ENCODE data around the gene GPX4.

GPX4 gene

DNA sequence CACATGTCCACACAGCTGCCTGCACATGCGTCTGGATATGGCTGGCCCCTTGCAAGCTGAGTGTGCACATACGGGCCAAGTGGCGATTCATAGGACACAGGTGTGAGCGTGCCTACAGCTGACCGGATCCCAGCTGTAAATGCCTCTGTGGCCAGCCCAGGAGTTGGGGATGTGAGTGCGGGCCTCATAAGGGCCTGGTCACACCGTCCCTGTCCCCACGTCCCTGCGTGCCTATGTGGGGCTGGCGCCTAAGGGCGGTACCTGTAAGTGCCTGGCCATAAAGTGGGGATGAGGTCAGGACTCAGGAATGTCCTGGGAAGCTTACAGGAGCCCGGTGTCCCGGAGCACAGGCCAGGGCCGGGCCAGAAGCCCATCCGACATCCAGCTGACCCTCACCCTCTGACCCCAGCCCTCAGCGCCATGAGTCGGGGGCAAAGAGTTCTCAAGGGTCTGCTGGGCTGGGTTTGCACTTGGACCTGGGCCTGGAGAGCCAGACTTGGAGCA lies 38.1 kb upstream of the GPX4 start:
- Mint-ChIP-seq H3K4me1 (peaks cover 39% of the 10 kb centered on the region), H3K27ac (no peak overlapping the region), H3K36me3 (peaks cover 3% of the 10 kb centered on the region), H3K9me3 (no peaks in the 10 kb centered on the region), H3K27me3 (no peaks in the 10 kb centered on the region), H3K4me3 (peak overlapping the region; percentile 30)

DNA sequence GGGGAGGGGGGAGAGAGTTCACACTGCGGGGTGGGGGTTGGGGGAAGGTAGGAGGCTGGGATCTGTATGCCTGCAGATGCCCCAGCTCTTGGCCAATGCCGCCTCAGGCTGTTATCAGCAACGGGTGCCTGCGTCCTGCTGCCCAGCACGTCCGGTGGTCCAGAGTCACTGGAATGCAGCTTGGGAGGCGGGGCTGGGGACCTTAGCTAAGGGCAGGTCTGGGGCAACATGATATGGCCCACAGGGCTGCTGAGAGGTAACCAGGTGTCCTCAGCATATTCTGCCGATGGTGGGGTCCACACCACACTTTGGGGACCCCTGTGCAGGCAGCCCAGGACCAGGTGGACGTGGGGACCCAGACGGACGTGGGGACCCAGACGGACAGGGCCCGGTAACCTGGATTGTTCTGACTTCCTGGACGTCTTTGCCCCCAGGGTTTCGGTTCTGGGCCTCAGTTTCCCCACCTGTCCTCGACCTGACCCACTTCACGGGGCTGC lies 37.5 kb upstream of the GPX4 start:
- Mint-ChIP-seq H3K27ac (no peak overlapping the region), H3K4me3 (peak overlapping the region; percentile 60), H3K4me1 (peaks cover 39% of the 10 kb centered on the region), H3K27me3 (no peaks in the 10 kb centered on the region), H3K9me3 (no peaks in the 10 kb centered on the region), H3K36me3 (peaks cover 3% of the 10 kb centered on the region)

DNA sequence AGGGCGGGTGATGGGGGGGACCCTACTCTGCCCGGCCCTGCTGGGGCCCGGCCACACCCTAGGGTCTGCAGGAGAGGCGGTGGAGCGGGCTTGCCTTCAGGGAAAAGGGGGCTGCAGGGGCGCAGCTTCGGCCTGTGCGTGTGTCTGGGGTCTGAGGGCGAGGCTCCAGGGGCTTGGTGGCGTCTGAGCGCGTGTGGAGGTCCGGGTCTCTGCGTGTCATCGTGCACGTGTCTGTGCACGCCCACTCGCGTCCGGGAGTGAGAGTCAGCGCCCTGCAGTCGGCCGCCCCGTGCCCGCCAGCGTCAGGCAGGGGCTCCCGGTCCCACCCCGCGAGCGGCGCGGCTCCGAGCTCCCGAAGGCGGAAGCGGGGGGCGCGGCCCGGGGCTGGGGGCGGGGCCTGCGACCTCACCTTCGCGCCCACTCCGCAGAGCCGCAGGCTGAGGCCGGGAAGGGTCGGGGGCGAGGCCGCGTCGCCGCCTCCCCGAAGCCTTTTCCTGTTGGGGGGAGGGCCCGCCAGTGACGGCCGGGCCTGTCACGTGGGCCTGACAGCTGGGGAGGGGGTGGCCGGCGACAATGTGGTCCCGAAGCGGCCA lies 37.0 kb upstream of the GPX4 start, which contains the start of gene ARHGAP45:
Gene ARHGAP45 (plus strand): TSS at position 420 of the 593 bp plus-strand sequence. CDS start 239 bp downstream, outside the sequence.
- Mint-ChIP-seq H3K36me3 (peaks cover 3% of the 10 kb centered on the region), H3K9me3 (no peaks in the 10 kb centered on the region), H3K4me3 (peak within 1 kb of the TSS; percentile 82), H3K27me3 (no peaks in the 10 kb centered on the region), H3K4me1 (peaks cover 43% of the 10 kb centered on the region), H3K27ac (peak within 1 kb of the TSS; percentile 70)

DNA sequence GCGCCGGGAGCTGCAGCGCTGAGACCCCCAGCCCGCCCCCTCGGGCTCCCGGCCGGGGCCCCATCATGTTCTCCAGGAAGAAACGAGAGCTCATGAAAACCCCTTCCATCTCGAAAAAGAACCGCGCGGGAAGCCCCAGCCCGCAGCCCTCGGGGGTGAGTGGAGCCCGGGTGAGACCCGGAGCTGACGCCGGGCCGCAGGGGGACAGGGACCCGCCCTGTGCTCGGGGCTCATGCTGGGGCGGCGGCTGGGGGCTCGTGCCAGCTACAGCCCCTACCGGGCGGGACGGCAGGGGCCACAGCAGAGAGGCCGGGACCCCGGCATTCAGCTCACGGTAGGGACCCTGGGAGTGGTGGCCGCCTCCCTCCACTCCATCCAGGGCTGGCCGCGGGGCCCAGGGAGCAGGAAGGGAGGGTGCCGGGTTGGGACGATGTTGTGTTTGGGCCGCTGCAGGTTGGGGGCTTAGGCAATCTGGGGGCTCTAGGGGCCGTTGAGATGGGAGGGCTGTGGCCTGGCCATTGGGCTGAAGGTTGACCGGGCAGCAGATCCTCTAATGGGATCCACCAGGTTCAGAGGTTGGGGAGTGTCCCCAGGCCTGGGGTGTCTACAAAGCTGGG lies 36.3 kb upstream of the GPX4 start:
- H3K27ac Mint-ChIP-seq: peak overlapping the region; percentile 70
- H3K27me3 Mint-ChIP-seq: no peaks in the 10 kb centered on the region
- H3K36me3 Mint-ChIP-seq: peaks cover 5% of the 10 kb centered on the region
- peaks cover 49% of the 10 kb centered on the region for H3K4me1 Mint-ChIP-seq
- H3K4me3 Mint-ChIP-seq: peak overlapping the region; percentile 82
- H3K9me3 Mint-ChIP-seq: no peaks in the 10 kb centered on the region

DNA sequence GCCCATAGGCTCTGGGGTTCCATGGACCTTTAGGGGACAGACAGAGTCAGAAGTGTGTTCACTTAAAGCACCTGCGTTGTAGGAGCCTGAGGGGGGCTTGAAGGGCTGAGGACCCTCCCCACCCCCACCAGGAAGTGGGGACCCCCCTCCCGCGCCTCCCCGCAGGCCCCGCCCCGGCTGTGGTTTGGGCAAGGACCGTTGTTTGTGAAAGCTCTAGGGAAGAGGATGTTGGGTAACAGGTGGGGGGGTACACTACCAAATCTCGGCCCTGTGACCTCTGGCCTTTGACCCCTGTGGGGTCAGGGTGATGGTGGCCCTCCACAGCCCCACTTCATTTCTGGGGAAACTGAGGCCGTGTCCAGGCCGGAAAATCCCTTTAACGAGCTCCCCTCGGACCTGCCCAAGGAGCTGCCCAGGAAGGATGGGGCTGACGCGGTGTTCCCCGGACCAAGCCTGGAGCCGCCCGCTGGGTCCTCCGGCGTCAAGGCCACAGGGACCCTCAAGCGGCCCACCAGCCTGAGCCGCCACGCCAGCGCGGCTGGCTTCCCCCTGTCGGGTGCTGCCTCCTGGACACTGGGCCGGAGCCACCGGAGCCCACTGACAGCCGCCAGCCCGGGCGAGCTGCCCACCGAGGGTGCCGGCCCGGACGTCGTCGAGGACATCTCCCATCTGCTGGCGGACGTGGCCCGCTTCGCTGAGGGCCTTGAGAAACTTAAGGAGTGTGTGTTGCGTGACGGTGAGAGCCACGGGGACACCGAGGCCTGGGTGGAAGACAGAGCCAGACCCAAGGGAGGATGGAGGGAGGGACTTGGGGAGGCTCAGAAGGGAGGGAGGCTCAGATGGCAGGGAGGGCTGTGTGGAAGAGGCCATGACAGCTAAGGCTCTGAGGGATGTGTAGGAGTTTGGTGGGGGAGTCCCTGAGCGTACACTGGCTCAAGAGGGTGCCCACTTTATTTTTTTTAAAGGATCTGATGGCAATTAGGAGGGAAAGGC lies 35.5 kb upstream of the GPX4 start:
- peaks cover 58% of the 10 kb centered on the region for H3K4me1 Mint-ChIP-seq
- H3K4me3 Mint-ChIP-seq: peak overlapping the region; percentile 82
- H3K9me3 Mint-ChIP-seq: no peaks in the 10 kb centered on the region
- H3K27ac Mint-ChIP-seq: peak overlapping the region; percentile 96
- H3K36me3 Mint-ChIP-seq: peaks cover 5% of the 10 kb centered on the region
- no peaks in the 10 kb centered on the region for H3K27me3 Mint-ChIP-seq

DNA sequence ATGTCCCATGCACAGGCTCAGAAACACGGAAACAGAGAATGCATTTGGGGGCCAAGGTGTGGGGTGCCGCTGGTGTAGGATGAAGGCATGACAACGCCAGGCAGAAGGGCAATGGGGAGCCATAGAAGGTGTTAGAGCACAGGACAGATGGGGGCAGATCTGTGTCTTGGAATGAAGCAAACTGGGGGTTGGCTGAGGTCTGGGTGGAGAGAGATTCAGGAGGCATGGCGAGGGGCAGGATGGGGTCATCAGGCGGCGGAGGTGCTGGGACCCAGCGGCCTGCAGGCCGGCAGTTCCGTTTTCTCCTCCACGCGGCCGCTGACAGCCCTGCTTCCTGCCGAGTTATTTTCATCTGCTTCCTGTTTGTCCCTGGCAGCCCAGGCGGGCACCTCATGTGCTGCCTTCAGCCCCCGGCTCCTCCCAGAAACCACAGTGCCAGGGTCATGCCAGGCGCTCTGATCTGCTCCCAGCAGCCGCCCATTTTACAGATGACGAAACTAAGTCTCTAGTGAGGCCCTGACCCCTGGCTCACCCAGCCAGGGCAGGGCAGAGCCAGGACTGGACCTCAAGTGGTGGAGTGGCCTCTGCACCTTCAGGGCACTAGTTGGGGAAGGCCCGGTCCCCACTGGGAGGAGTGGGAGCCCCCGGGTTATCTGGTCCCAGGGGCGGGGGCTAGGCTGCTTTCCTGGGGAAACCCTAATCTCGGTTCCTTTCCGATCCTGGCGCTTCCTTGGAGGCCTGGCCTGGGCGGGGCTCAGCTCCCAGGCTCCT lies 34.6 kb upstream of the GPX4 start:
- Mint-ChIP-seq H3K4me1 (peaks cover 60% of the 10 kb centered on the region), H3K27me3 (no peaks in the 10 kb centered on the region), H3K4me3 (peak overlapping the region; percentile 82), H3K9me3 (no peaks in the 10 kb centered on the region), H3K36me3 (peaks cover 5% of the 10 kb centered on the region), H3K27ac (peak overlapping the region; percentile 96)

DNA sequence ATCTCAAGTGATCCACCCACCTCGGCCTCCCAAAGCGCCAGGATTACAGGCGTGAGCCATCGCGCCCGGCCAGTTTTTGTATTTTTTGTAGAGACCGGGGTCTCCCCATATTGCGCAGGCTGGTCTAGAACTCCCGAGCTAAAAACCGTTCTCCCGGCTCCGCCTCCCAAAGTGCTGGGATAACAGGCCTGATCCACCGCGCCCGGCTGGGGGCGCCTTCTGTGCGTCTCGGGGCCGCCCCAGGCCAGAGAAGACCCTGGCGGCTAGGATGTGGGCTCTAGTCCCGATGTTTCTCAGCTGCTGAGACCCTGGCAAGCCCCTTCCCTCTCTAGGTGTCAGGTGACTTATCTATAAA lies 33.2 kb upstream of the GPX4 start:
- Mint-ChIP-seq H3K27ac (no peak overlapping the region), H3K36me3 (peaks cover 6% of the 10 kb centered on the region), H3K4me1 (peaks cover 52% of the 10 kb centered on the region), H3K27me3 (no peaks in the 10 kb centered on the region), H3K9me3 (no peaks in the 10 kb centered on the region), H3K4me3 (peak overlapping the region; percentile 39)

DNA sequence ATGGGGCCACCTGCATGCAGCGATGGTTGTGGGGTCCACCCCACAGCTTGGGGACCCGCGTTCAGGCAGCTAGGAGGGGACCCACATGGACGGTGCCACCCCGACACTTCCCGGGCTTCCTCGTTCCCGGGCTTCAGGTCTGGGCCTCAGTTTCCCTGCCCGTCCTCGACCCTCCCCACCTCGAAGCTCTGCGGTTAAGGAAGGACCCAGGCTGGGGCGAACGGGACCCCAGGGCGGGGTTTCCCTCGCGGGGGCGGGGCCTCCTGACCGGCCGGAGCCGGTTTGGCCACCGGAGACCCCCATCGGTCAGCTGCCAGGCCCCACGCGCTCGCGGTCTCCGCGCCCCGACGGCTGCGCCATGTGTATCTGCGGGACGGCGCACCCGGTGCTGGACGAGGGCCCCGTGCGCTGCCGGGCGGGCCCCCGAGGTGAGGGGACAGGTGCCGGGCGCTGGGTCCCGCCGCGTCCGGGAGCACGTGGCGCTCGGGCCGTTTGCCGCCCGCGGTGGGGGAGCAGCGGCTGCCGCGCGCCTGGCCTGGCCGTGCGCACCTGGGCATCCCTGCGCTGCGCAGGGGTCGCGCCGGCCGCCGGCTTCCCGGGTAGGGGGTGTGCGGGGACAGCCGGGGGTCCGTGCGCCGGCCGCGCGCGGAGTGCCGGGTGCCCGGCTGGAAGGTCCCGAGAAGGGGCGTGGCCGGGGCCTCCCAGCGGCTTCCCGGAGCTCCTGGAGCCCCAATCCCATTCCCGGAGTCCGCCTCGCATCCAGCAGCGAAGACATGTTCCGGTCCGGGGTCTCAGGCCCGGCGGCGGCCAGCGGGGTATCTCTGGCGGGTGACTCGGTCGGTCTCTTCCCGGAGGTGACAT lies 32.6 kb upstream of the GPX4 start:
- H3K36me3 Mint-ChIP-seq: peaks cover 8% of the 10 kb centered on the region
- H3K4me1 Mint-ChIP-seq: peaks cover 52% of the 10 kb centered on the region
- no peaks in the 10 kb centered on the region for H3K9me3 Mint-ChIP-seq
- no peaks in the 10 kb centered on the region for H3K27me3 Mint-ChIP-seq
- H3K4me3 Mint-ChIP-seq: peak overlapping the region; percentile 83
- peak overlapping the region; percentile 92 for H3K27ac Mint-ChIP-seq

DNA sequence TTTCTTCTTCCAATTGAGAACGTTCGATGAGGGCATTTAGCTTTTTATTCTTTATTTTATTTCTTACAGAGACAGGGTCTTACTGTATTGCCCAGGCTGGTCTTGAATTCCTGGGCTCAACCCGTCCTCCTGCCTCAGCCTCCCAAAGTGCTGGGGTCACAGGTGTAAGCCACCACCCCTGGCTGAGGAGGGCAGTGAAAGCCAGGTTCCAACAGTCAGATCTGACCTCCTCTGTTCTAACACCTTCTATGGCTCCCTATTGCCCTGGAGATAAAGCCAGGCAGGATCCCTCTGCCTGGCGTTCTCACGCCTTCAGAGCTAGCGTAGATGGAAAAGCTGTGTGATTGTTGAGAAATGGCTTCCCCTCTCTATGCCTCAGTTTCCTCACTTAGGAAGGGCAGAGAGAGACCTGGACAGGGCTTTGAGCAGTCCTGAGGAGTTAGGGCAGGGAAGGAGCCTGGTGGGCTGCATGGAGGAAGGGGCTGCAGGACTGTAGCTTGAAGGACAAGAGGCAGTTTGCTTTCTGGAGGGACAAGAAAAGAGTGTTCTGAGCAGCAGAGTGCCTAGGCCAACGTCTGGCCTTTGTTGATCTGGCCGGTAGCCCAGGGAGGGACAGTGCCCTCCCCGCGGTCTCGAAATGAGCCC lies 31.3 kb upstream of the GPX4 start:
- H3K9me3 Mint-ChIP-seq: no peaks in the 10 kb centered on the region
- peak overlapping the region; percentile 83 for H3K4me3 Mint-ChIP-seq
- H3K36me3 Mint-ChIP-seq: peaks cover 8% of the 10 kb centered on the region
- peaks cover 58% of the 10 kb centered on the region for H3K4me1 Mint-ChIP-seq
- peak overlapping the region; percentile 92 for H3K27ac Mint-ChIP-seq
- H3K27me3 Mint-ChIP-seq: no peaks in the 10 kb centered on the region

DNA sequence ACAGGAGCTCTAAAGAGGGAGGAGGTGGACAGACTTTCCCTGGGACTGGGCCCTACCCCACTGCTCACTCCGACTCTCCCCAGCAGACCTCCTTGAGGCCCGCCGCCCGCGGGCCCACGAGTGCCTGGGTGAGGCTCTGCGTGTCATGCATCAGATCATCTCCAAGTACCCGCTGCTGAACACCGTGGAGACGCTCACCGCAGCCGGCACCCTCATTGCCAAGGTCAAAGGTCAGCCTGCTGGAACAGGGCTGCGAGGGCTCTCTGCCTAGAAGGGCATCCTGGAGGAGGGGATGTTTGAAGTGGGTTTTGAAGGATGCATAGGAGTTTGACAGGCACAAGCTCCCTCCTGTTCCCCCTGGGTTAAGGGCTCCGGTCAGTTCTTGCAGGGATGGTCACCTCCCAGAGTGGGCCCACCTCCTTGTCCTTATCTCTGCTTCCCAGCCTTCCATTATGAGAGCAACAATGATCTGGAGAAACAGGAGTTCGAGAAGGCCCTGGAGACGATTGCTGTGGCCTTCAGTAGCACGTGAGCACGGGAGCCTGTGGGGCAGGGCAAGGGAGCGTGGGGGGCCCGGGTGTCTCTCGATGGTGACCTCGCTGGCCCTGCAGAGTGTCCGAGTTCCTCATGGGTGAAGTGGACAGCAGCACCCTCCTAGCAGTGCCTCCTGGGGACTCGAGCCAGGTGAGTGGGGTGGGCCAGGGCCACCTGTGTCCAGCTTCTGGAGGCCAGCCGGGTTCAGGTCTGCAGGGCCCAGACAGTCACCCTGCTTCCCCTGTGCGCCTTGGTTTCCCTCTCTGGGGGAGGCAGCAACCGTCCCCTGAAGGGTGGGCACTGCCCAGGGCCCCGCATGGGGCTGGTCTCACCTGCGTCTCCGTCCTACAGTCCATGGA lies 30.5 kb upstream of the GPX4 start:
- Mint-ChIP-seq H3K27me3 (no peaks in the 10 kb centered on the region), H3K4me1 (peaks cover 62% of the 10 kb centered on the region), H3K4me3 (peak overlapping the region; percentile 54), H3K36me3 (peaks cover 8% of the 10 kb centered on the region), H3K9me3 (no peaks in the 10 kb centered on the region), H3K27ac (peak overlapping the region; percentile 77)

DNA sequence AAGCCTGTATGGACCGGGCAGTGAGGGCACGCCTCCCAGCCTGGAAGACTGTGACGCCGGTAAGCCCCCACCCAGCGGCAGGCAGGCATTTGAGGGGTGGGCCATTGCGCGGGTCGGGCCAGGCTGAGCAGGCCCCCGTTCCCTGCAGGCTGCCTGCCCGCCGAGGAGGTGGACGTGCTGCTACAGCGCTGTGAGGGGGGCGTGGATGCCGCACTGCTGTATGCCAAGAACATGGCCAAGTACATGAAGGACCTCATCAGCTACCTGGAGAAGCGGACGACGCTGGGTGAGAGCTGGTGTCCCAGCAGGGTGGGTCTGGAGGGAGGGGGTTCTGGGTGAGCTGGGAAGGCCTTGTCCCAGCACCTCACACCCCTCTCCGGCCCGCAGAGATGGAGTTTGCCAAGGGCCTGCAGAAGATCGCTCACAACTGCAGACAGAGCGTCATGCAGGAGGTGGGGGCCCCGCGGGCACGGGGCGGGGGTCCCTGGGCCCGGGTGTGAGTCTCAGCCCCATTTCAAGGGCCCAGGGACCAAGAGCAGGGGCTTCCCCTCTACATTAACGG lies 29.8 kb upstream of the GPX4 start:
- Mint-ChIP-seq H3K4me1 (peaks cover 56% of the 10 kb centered on the region), H3K27me3 (no peaks in the 10 kb centered on the region), H3K9me3 (no peaks in the 10 kb centered on the region), H3K27ac (peak overlapping the region; percentile 62), H3K4me3 (peak overlapping the region; percentile 65), H3K36me3 (peaks cover 5% of the 10 kb centered on the region)

DNA sequence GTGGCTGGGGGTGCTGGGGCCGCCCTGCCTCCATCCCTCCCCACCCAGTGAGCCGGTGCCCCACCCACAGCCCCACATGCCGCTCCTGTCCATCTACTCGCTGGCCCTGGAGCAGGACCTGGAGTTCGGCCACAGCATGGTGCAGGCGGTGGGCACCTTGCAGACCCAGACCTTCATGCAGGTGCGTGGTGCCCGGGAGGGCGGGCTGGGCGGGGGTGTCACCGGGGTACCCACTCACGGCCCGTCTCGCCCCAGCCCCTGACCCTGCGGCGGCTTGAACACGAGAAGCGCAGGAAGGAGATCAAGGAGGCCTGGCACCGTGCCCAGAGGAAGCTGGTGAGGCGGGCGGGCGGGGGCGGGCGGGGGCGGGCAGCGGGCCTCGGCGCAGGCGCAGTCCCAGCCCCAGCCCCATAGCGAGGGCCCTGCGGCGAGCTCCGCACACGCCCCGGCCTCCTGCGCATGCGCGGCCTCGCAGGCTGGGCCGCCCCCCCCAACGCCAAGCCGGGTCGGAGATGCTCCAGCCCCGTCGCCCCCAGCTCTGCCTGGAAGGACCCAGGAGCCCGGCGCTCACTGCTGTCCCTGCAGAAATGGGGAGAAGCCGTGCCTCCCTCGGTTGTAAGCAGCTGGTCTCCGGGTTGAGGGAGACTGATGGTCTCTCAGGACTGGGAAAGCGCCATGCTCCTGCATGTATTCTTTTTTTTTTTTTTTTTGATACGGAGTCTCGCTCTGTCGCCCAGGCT lies 29.1 kb upstream of the GPX4 start:
- no peaks in the 10 kb centered on the region for H3K27me3 Mint-ChIP-seq
- no peak overlapping the region for H3K4me3 Mint-ChIP-seq
- H3K9me3 Mint-ChIP-seq: no peaks in the 10 kb centered on the region
- peaks cover 54% of the 10 kb centered on the region for H3K4me1 Mint-ChIP-seq
- peaks cover 5% of the 10 kb centered on the region for H3K36me3 Mint-ChIP-seq
- peak overlapping the region; percentile 87 for H3K27ac Mint-ChIP-seq

Measured in activated naive CD4-positive, alpha-beta T cell treated with anti-CD3 and anti-CD28 coated beads, Interleukin-2, amount 50 U/mL, for 24 hours (primary cell).